ENCODE results near the gene SACS.
"Not testable (repeated sequence)": the region's sequence is repeated elsewhere in the genome, so short reads cannot be mapped to it uniquely, and the experiment has no call there.

The SACS gene

DNA sequence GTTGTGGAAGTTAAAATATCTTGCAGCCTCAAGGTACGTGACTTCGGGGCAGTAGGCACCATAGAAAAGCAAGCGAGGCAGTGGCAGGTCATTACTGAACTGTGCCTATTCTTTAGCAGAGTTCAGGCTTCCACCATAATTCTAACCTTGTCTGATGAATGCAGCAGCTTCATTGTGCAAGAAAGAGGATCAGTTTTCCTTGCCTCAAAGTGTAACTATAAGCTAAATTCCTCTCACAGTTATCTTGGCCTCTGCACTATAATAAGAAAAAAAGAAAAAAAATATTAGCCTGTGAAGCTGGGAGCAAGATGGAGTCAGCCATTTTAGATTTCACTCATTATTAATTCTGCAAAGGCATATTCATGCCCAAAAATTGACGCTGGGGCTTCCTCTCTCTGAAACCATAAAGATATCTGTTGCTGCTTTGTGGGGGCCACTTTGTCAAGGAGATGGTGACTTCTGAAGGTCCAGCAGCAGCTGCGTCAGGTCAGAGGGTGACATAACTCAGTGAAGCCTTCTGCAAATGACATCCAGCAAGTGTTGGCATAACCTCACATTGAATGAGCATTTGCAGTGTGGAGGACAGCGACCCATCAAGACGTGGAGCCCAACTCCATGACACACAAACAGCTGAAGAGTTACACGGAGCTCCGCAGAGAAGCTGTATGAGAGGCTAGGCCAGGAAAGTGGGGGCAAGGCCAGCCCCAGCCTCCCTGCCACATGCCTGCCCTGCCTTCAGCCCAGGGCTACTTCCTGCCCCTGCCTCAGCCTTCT is 23.1 kb upstream of the SACS start:
- no peak for DNase-seq (ENCODE audit: low read depth in 3 of 3, low spot score in 1 of 3)

DNA sequence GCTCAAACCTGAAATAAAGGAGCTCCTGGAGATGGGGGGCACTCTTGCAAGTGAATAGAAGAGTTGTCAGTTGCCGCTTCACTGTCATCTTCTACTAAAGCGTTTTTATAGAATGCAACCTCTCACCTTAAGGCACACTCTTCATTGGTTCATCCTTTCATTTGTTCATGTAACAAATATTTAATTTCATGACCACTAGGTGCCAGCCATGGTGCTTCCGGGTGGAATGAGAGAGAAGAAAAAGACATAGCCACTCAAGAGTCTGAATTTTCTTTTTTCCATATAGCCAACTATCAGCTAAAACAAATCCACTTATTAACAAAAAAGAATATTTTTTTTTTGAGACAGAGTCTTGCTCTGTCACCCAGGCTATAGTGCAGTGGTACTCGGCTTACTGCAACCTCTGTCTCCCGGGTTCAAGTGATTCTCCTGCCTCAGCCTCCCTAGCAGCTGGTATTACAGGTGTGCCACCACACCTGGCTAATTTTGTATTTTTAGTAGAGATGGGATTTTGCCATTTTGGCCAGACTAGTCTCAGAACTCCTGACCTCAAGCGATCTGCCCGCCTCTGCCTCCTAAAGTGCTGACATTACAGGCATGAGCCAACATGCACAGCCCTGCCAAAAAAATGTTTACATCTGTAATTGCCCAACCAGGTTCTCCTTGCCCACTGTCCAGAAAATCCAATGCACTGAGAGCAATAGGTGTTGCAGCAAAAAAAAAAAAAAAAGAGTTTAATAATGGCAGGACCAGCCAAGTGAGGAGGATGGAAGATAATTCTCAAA is 22.1 kb upstream of the SACS start:
- no peak for DNase-seq (ENCODE audit: low read depth in 3 of 3, low spot score in 1 of 3)

- no peak for DNase-seq (ENCODE audit: low read depth in 3 of 3, low spot score in 1 of 3)
Measured at GRCh38 chr13:23453132-23453531, 19.6 kb upstream of the SACS start.

- DNase-seq (ENCODE audit: low read depth in 3 of 3, low spot score in 1 of 3), result no peak
Measured at GRCh38 chr13:23450340-23451046, 17.0 kb upstream of the SACS start.

DNA sequence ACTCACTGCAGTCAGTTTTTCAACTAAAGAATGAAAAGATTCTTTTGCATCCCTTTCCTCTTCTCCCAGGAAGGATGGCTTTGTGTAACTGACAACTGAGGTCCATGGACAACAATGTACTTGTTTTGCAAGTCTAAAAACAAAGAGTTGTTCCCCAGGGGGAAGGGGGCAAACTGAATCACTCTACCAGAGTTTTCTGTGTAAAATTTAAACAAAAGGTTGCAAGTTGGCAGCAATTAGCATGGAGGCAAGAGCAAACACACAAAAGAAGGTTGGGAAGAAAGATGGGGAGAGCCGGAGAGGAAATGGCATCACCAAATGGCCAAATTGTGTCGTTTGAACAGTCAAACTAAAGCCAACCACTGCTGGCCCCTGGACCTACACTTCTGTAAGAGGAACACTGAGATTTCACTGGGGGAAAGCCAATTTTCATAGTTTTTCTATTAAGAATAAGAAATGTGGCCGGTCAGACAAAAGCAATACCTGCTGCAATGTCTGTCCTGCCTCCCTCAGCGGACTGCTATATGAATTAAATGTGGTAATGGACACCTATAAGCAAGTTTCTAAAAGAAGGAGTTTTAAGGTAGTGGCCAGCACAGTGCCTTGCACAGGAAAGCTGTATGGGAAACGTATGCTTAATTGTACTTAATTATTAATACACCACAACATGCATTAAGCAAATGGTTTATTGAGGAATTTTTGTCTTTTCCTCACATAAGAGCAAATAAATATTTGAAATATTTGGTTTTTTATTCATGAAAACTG is 16.1 kb upstream of the SACS start:
- no peak for DNase-seq (ENCODE audit: low read depth in 3 of 3, low spot score in 1 of 3)

- no peak for DNase-seq (ENCODE audit: low read depth in 3 of 3, low spot score in 1 of 3)
Measured at GRCh38 chr13:23447927-23448326, 14.4 kb upstream of the SACS start.

GRCh38 chr13:23445794-23446193 is 12.3 kb upstream of the SACS start:
- no peak for DNase-seq (ENCODE audit: low read depth in 3 of 3, low spot score in 1 of 3)

GRCh38 chr13:23443878-23444277 is 10.4 kb upstream of the SACS start:
- no peak for DNase-seq (ENCODE audit: low read depth in 3 of 3, low spot score in 1 of 3)

GRCh38 chr13:23443110-23443509 is 9.6 kb upstream of the SACS start:
- DNase-seq (ENCODE audit: low read depth in 3 of 3, low spot score in 1 of 3), result no peak

GRCh38 chr13:23440821-23441618 is 7.5 kb upstream of the SACS start:
- DNase-seq (ENCODE audit: low read depth in 3 of 3, low spot score in 1 of 3), result no peak

- DNase-seq (ENCODE audit: low read depth in 3 of 3, low spot score in 1 of 3), result not testable (repeated sequence)
Measured at GRCh38 chr13:23440324-23440723, 6.8 kb upstream of the SACS start.

- DNase-seq (ENCODE audit: low read depth in 3 of 3, low spot score in 1 of 3), result no peak
Measured at GRCh38 chr13:23437916-23438315, 4.4 kb upstream of the SACS start.

DNA sequence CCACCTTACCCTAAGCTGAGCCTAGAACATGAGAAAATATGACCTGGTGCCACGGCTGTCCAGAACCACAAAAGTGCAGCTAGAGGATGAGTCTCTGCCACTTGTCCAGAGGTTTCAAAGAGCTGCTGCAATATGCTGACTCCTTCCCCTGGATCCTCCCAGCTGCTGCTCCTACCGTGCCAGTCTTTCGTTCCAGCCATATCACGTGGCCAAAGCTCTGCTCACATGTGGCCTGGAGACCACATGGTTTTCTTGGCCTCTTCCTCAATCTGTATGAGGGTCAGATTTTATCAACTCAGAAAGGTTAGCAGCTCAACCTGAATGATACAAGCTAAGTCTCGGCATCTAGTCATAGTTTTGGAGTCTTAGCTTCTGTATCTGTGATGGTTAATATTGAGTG is 3.2 kb upstream of the SACS start:
- no peak for DNase-seq (ENCODE audit: low read depth in 3 of 3, low spot score in 1 of 3)

DNA sequence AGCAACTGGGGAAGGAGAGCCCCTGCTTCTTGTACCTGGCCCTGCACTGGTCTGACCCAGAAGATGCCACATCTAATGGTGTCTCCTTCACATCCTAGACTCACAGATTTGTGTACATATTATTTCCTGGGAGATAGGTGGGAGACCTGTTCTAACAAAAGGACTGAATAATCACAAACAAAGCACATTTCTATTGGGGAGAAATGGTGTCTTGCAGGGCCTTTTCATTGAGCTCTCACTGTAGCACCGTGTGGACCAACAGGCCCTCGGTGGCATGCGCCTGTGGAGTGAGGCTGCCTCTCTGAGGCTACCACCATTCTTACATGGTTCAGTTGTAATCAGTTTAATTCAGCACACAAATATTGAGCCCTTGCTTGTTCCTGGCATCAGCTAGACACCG is 989 bp upstream of the SACS start:
- DNase-seq (ENCODE audit: low read depth in 3 of 3, low spot score in 1 of 3), result no peak

- DNase-seq (ENCODE audit: low read depth in 3 of 3, low spot score in 1 of 3), result no peak
Measured at GRCh38 chr13:23432626-23433025, 876 bp downstream of the SACS start.

DNA sequence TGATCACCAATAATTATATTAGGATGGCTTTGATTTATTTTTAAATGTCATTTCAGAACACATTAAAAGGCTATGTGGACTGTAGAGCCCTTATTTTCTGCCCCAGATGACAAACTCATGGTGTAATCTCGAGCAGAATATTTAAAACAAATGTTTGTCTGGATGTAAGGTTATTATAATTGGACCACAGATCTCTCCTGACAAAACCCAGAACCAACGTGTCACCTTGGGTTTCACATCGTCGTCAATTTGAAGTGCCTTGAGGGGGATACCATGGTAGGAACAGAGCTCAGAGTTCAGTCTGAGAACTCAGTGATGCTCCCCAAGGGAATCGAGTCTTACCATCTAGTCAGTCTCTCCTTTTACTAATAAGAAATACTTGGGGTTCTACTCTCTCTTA is 2.8 kb downstream of the SACS start:
- no peak for DNase-seq (ENCODE audit: low read depth in 3 of 3, low spot score in 1 of 3)

DNA sequence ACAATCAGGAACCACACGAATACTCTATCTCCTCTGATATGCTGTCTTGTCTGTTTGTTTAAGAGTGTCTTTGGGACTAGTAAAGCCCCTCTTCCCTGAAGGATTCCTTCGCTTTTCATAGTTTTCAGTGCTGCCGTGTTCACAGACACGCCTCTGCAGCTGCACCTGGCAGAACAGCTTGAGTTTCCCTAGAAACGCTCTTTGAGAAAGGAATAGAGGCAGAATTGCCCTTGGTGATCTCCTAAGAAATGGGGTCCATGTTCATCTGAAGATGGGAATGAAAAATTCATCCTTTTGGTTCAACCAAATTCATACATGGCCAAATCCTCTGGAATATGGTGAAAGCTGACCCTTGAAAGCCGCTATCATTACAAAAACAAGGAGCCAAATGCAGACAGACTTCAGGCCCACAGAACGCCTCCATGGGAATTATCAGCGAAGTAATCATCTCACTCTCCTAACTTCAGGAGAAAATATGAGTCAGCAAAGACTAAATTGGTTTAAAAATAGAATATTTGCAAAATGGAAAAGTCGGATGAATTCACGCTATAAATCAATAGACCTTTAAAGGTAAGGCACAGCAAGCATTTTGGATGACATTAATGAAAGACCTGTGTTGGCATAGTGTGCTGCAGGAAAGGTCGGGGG is 5.5 kb downstream of the SACS start:
- DNase-seq (ENCODE audit: low read depth in 3 of 3, low spot score in 1 of 3), result no peak

DNA sequence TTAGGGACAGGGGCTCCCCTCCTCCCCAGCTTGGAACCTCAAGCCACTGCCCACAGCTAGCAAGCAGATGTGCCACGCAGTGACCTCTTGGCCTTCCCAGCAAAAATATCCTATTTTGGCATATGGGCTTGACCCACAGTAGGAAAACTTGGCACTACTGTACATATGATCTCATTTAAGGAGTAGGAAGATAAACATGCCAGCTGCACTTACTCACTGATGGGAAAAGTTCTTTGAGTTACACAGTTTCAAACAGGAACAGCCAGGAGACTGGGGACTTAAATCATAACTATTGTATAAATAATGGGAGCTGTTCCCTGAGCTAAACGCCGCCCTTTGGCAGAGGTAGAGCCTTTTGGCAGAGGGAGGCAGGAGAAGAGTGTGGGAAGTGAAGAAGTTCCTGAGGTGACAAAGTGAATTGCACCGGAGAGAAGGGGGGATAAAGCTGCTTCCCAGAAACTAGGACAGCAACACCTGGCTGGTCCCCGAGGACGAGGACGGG is 6.1 kb downstream of the SACS start:
- no peak for DNase-seq (ENCODE audit: low read depth in 3 of 3, low spot score in 1 of 3)

DNA sequence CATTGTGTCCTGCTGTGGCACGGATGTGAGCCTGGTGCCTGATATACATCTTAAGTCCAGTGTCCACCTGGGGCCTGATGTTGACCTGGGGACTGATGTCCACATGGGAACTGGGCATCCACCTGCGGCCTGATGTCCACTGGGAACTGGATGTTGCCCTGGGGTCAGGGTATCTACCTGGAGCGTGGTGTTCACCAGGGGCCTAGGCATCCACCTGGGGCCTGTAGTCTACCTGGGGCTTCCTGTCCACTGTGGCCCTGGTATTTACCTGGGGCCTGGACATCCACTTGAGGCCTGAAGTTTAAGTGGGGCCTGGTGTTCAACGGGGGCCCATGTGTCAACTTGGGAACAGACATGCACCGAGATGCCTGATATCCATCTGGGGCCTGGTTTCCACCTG is 11.9 kb downstream of the SACS start:
- no peak for DNase-seq (ENCODE audit: low read depth in 3 of 3, low spot score in 1 of 3)

Data from stimulated activated CD4-positive, alpha-beta T cell treated with anti-CD3 and anti-CD28 coated beads, TNF-alpha, amount 100 ng/mL, for 1 hour (primary cell).